Memory B cell (primary cell): Measurements from ENCODE around the gene MED13L.
"Not testable (repeated sequence)": the region's sequence is repeated elsewhere in the genome, so short reads cannot be mapped to it uniquely, and the experiment has no call there.

Experiments used
- ATAC-seq: fragments of 150-1000 bp; cut with Tn5 transposase; 2 replicates; pipeline ENCODE4 v1.10.0; 2021; ENCODE audit warnings: low read depth, mild to moderate bottlenecking, moderate library complexity
- DNase-seq, 2 donors: peaks; one replicate each; pipeline ENCODE4 v3.0.0; 2022; ENCODE audit warnings: low spot score in 2 of 2
- H3K27ac Mint-ChIP-seq: one replicate; pipeline ENCODE4 v1.8.0; 2022; ENCODE audit warnings: mild to moderate bottlenecking, moderate library complexity, mixed read lengths
- H3K27me3 Mint-ChIP-seq: one replicate; pipeline ENCODE4 v1.8.0; 2022; ENCODE audit warnings: mixed read lengths
- H3K36me3 Mint-ChIP-seq: one replicate; pipeline ENCODE4 v1.8.0; 2022; ENCODE audit warnings: mild to moderate bottlenecking, mixed read lengths
- H3K4me1 Mint-ChIP-seq: one replicate; pipeline ENCODE4 v1.8.0; 2022; ENCODE audit warnings: mixed read lengths
- H3K4me3 Mint-ChIP-seq: one replicate; pipeline ENCODE4 v1.8.0; 2022; ENCODE audit warnings: mild to moderate bottlenecking, moderate library complexity, mixed read lengths
- H3K9me3 Mint-ChIP-seq: one replicate; pipeline ENCODE4 v1.8.0; 2022; ENCODE audit warnings: mixed read lengths

The MED13L gene

GRCh38 chr12:116238570-116239119 lies 38.8 kb downstream of the MED13L start:
- H3K27ac Mint-ChIP-seq, H3K4me3 Mint-ChIP-seq, H3K36me3 Mint-ChIP-seq, DNase-seq, H3K27me3 Mint-ChIP-seq, H3K9me3 Mint-ChIP-seq, ATAC-seq: not testable (repeated sequence)
- peaks cover 27% of the 10 kb centered on the region for H3K4me1 Mint-ChIP-seq

DNA sequence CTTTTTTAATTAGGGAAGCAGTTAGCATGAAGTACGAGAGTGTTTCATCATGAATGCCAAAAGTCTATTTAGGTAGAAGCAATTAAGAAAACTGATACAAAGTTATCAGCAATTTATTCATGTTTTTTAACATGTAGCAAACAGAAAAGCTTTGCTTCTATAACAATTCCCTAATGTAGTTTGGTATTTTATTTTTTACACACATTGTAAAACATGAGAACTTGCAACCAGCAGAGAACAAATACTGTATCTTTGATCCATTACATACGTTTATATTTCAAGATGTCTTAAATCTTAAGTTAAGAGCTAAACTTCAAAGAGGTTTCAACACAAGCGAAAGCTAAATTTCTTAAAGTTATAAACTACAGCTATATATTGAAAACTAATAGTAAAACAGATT lies 39.3 kb downstream of the MED13L start:
- no peak overlapping the region for H3K4me3 Mint-ChIP-seq
- H3K9me3 Mint-ChIP-seq = no peaks in the 10 kb centered on the region
- H3K27me3 Mint-ChIP-seq = no peaks in the 10 kb centered on the region
- DNase-seq (no peak), ATAC-seq (no peak)
- no peak overlapping the region for H3K27ac Mint-ChIP-seq
- H3K4me1 Mint-ChIP-seq = peaks cover 24% of the 10 kb centered on the region
- H3K36me3 Mint-ChIP-seq = peaks cover 5% of the 10 kb centered on the region

- peaks cover 21% of the 10 kb centered on the region for H3K4me1 Mint-ChIP-seq
Observed at GRCh38 chr12:116236976-116237375, 40.5 kb downstream of the MED13L start.

DNA sequence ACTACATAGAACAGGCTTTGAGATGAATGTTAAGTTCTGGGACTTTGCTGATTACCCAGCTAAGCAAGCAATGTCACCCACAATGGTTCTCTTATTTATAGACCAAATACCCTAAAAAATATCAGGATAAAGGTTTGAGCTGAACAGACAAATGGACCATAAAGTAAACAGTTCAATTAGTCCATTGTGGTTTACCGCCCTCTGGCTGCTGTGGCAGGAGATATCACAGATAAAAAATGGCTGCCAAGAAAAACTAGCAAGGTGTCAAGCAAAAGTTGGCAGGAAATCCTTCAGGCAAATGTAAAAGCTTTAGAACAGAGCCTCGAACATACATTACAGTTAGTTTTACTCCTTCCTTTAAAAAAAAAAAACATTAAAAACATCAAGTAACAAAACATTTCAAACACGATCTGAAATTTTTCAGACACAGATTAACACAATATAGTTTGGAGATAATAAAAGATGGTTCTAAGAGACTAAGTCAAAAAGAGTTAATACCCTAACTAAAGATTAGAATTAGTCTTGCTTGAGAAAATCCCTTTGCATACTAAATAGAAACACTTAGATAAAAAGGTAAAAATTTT lies 41.3 kb downstream of the MED13L start:
- H3K9me3 Mint-ChIP-seq = no peaks in the 10 kb centered on the region
- no peaks in the 10 kb centered on the region for H3K27me3 Mint-ChIP-seq
- peak overlapping the region; percentile 72 for H3K27ac Mint-ChIP-seq
- H3K4me3 Mint-ChIP-seq = no peak overlapping the region
- H3K4me1 Mint-ChIP-seq = peaks cover 19% of the 10 kb centered on the region
- peaks cover 3% of the 10 kb centered on the region for H3K36me3 Mint-ChIP-seq
- ATAC-seq (peak; percentile 80), DNase-seq (peak in 1 of 2 donors; percentile 42)

More at GRCh38 chr12:116236976-116237375, 40.5 kb downstream of the MED13L start:
- Mint-ChIP-seq H3K27ac (peak overlapping the region; percentile 72), H3K9me3 (no peaks in the 10 kb centered on the region), H3K27me3 (no peaks in the 10 kb centered on the region), H3K36me3 (peaks cover 5% of the 10 kb centered on the region), H3K4me3 (no peak overlapping the region)
- no peak for DNase-seq
- ATAC-seq = no peak

GRCh38 chr12:116234148-116234547 lies 43.3 kb downstream of the MED13L start:
- not testable (repeated sequence) for ATAC-seq, DNase-seq, H3K36me3 Mint-ChIP-seq, H3K9me3 Mint-ChIP-seq, H3K4me3 Mint-ChIP-seq, H3K27me3 Mint-ChIP-seq, H3K27ac Mint-ChIP-seq
- H3K4me1 Mint-ChIP-seq = peaks cover 15% of the 10 kb centered on the region

GRCh38 chr12:116233669-116234068 lies 43.8 kb downstream of the MED13L start:
- no peak for DNase-seq
- Mint-ChIP-seq H3K27ac (no peak overlapping the region), H3K4me3 (no peak overlapping the region), H3K9me3 (no peaks in the 10 kb centered on the region), H3K36me3 (peaks cover 8% of the 10 kb centered on the region), H3K4me1 (peaks cover 15% of the 10 kb centered on the region), H3K27me3 (no peaks in the 10 kb centered on the region)
- ATAC-seq = no peak

GRCh38 chr12:116227811-116228210 lies 49.7 kb downstream of the MED13L start:
- peaks cover 19% of the 10 kb centered on the region for H3K36me3 Mint-ChIP-seq

GRCh38 chr12:116226026-116226425 lies 51.5 kb downstream of the MED13L start:
- Mint-ChIP-seq H3K36me3 (peaks cover 23% of the 10 kb centered on the region), H3K4me1 (peaks cover 15% of the 10 kb centered on the region), H3K4me3 (no peak overlapping the region), H3K27me3 (no peaks in the 10 kb centered on the region), H3K27ac (no peak overlapping the region), H3K9me3 (no peaks in the 10 kb centered on the region)
- no peak for ATAC-seq
- DNase-seq = no peak

More at GRCh38 chr12:116227811-116228210, 49.7 kb downstream of the MED13L start:
- Mint-ChIP-seq H3K9me3 (no peaks in the 10 kb centered on the region), H3K27me3 (no peaks in the 10 kb centered on the region), H3K4me3 (no peak overlapping the region), H3K4me1 (peaks cover 13% of the 10 kb centered on the region), H3K27ac (no peak overlapping the region)
- no peak for DNase-seq
- ATAC-seq = no peak

DNA sequence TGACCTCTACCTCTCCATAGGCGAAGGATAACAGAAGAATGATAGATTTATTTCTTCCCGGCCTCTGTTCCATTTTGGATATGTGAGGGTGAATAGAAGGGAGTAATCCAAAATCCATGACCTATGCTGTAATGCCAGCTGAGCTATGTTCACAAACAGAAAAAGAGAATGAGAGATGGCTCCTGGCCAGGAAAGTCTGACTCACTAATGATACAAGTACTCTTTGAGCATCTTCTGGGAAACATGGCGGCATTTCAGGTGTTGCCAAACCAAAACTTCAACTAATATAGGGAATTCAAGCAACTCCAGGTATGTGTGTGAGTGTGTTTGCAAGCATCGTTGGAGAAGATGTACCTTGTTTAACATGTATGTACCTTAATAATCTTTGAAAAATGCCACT lies 55.1 kb downstream of the MED13L start:
- peaks cover 17% of the 10 kb centered on the region for H3K4me1 Mint-ChIP-seq
- H3K27me3 Mint-ChIP-seq = no peaks in the 10 kb centered on the region
- H3K4me3 Mint-ChIP-seq = no peak overlapping the region
- H3K36me3 Mint-ChIP-seq = peaks cover 13% of the 10 kb centered on the region
- no peak for DNase-seq
- H3K9me3 Mint-ChIP-seq = no peaks in the 10 kb centered on the region
- H3K27ac Mint-ChIP-seq = no peak overlapping the region
- no peak for ATAC-seq

DNA sequence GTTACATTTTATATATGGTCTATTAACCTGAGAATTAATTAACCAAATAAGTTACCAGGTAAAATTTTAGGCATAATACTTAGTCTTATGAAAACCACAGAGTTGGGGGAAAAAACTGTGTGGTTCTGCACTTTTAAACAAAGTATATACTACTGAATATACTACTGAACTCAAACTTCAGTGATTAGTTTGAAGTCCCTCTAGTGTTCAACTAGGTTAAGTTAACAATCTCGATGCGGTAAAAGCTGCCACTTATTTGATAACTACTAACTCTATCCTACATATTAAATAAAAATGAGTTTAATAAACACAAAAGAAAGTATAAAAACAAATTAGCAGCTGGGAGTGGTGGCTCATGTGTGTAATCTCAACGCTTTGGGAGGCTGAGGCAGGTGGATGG lies 56.7 kb downstream of the MED13L start:
- ATAC-seq (no peak), DNase-seq (no peak)
- H3K27ac Mint-ChIP-seq = no peak overlapping the region
- H3K27me3 Mint-ChIP-seq = no peaks in the 10 kb centered on the region
- peaks cover 12% of the 10 kb centered on the region for H3K36me3 Mint-ChIP-seq
- H3K9me3 Mint-ChIP-seq = no peaks in the 10 kb centered on the region
- peaks cover 30% of the 10 kb centered on the region for H3K4me1 Mint-ChIP-seq
- H3K4me3 Mint-ChIP-seq = no peak overlapping the region

DNA sequence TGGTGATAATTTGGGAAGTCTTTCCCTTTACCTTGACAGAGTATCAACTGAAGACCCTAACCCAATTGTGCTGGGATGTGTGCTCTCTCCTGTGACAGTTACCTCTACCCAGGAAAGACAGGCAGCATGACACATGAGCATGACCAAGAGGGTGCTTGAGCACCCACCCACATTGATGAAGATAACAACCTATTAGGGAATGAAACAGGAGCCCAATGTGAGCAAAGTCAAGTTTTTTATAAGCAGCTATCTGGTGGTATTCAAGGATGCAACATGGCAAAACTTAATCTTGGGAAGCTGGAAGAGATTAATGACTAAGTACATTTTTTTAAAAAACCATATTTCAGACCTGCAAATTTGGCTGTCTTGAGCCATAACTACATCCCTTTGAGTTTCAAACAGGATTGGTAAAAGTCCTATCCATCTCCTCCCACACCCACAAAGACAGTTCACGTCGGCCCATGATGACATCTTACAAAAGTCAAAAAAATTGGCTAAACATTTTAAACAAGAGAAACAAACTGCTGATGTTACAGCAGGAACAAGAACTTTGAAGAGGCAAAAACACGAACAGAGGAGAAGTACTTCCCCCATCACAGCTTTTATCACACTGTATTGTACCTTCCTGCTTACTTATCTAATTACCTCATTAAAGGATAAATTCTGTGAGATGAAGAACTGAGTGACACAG lies 60.3 kb downstream of the MED13L start:
- Mint-ChIP-seq H3K36me3 (peaks cover under 1% of the 10 kb centered on the region), H3K9me3 (no peaks in the 10 kb centered on the region), H3K27ac (peak overlapping the region; percentile 67), H3K4me3 (no peak overlapping the region), H3K27me3 (no peaks in the 10 kb centered on the region), H3K4me1 (peaks cover 38% of the 10 kb centered on the region)
- ATAC-seq (no peak), DNase-seq (no peak)

DNA sequence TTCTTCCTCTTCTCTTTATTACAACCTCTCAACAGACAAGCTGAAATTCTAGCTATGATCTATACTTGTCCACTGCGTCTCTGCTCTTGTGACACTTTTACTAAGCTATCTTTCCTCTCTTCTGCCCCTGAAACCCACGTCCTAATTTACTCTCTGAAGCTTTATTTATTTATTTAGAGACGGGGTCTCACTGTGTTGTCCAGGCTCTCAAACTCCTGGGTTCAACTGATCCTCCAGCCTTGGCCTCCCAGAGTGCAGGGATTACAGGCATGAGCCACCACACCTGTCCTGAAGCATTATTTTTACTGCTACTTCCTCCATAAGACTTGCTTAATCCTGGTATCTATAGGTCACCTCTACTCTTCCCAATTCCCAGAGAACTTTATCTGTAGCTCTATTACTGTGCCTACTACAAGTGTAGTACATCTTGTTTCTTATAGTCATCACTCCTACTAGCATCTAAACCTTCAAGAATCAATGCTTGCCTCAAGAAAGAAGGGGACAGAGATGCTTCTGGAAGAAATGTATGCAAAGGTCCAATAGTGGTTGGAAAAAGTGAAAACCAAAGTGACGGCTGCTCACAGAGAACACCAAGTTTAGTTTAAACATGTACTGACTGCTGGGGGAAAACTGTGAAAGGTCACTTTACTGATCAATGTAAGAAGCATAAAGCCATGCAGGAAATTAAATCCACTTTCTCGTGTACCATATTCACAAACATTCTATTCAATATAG lies 61.3 kb downstream of the MED13L start:
- H3K36me3 Mint-ChIP-seq = no peaks in the 10 kb centered on the region
- no peak for DNase-seq
- no peaks in the 10 kb centered on the region for H3K9me3 Mint-ChIP-seq
- H3K4me3 Mint-ChIP-seq = no peak overlapping the region
- peak overlapping the region; percentile 9 for H3K27ac Mint-ChIP-seq
- H3K27me3 Mint-ChIP-seq = no peaks in the 10 kb centered on the region
- no peak for ATAC-seq
- H3K4me1 Mint-ChIP-seq = peaks cover 38% of the 10 kb centered on the region

- DNase-seq = no peak
- peak overlapping the region; percentile 5 for H3K27ac Mint-ChIP-seq
- no peaks in the 10 kb centered on the region for H3K36me3 Mint-ChIP-seq
- no peak overlapping the region for H3K4me3 Mint-ChIP-seq
- no peaks in the 10 kb centered on the region for H3K27me3 Mint-ChIP-seq
- peaks cover 49% of the 10 kb centered on the region for H3K4me1 Mint-ChIP-seq
- H3K9me3 Mint-ChIP-seq = no peaks in the 10 kb centered on the region
- peak; percentile 63 for ATAC-seq
Observed at GRCh38 chr12:116215023-116215422, 62.5 kb downstream of the MED13L start.

DNA sequence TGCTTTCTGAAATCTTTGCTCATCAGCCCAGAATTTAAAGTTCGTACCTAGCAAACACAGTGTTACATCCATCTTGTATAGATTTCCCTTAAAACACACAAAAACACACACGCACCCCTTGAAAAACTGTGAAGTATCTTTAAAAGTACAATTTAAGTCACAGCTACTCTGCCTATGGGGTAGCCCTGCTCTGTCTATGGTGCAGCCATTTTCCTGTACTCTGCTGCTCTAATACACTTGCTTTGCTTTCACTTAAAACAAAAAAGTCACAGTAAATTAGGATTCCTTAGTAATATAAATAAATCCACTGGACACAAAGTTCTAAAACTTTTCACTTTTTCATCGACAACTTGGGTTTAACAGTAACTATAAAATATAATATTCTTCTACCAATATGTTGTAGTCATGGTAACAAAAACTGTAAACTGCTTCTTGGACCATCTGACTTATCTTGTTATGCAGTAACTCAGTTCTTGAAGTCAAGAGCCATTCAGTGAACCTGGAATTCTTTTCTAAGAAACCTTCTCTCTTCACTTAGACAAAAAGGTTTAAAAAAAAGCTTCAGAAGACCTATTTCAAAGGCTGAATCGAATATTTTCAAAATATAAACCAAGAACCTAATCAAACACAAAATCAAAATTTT lies 63.5 kb downstream of the MED13L start:
- no peak overlapping the region for H3K4me3 Mint-ChIP-seq
- DNase-seq (no peak), ATAC-seq (no peak)
- H3K27ac Mint-ChIP-seq = no peak overlapping the region
- H3K4me1 Mint-ChIP-seq = peaks cover 55% of the 10 kb centered on the region
- no peaks in the 10 kb centered on the region for H3K9me3 Mint-ChIP-seq
- H3K27me3 Mint-ChIP-seq = no peaks in the 10 kb centered on the region
- H3K36me3 Mint-ChIP-seq = no peaks in the 10 kb centered on the region
